ENCODE measurements around the gene PSMC5. TPM values are rescaled to one million over a fixed set of nuclear protein-coding genes. Genes with fewer than 3 reads are reported as not detected.
A peak's percentile ranks its signal among the peaks of the same experiment; 100 is the strongest.

Gene PSMC5
- total and polyA plus RNA-seq, 12 donors = 64.1 to 273 (median 135) TPM

DNA sequence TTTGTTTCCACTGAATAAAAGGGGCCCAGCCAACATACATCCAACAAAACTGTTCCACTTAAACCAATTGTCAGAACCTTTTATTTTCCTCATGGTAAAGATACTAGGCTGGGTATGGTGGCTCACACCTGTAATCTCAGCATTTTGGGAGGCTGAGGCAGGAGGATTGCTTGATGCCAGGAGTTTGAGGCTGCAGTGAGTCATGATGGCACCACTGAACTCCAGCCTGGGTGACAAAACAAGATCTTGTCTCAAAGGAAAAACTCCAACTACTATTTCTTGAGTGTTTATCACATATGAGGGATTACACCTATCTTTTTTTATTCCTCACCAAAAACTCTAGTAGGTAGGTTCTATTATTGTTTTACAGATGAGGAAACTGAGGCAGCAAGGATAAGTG, 4.7 kb upstream of the PSMC5 start:
- DNase-seq = no peak
- Histone ChIP-seq H3K27ac (no peak overlapping the region), H3K4me1 (replicated peaks in 1 of 2) (peaks cover 0 to 9% of the 10 kb centered on the region in 2 donors), H3K27me3 (no peaks in the 10 kb centered on the region), H3K9me3 (replicated peaks in 1 of 3) (no peaks in the 10 kb centered on the region), H3K36me3 (replicated peaks in 1 of 2) (peaks cover 0 to 83% of the 10 kb centered on the region in 2 donors), H3K4me3 (no peak overlapping the region)
- intact Hi-C loops (cut with DNase I) = no loop called here
- TF ChIP-seq, protein P1, sequence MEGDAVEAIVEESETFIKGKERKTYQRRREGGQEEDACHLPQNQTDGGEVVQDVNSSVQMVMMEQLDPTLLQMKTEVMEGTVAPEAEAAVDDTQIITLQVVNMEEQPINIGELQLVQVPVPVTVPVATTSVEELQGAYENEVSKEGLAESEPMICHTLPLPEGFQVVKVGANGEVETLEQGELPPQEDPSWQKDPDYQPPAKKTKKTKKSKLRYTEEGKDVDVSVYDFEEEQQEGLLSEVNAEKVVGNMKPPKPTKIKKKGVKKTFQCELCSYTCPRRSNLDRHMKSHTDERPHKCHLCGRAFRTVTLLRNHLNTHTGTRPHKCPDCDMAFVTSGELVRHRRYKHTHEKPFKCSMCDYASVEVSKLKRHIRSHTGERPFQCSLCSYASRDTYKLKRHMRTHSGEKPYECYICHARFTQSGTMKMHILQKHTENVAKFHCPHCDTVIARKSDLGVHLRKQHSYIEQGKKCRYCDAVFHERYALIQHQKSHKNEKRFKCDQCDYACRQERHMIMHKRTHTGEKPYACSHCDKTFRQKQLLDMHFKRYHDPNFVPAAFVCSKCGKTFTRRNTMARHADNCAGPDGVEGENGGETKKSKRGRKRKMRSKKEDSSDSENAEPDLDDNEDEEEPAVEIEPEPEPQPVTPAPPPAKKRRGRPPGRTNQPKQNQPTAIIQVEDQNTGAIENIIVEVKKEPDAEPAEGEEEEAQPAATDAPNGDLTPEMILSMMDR (IDR thresholded peaks at IDR 0.05) = no peak
- TF ChIP-seq POLR2A (IDR thresholded peaks at IDR 0.05) = no peak

DNA sequence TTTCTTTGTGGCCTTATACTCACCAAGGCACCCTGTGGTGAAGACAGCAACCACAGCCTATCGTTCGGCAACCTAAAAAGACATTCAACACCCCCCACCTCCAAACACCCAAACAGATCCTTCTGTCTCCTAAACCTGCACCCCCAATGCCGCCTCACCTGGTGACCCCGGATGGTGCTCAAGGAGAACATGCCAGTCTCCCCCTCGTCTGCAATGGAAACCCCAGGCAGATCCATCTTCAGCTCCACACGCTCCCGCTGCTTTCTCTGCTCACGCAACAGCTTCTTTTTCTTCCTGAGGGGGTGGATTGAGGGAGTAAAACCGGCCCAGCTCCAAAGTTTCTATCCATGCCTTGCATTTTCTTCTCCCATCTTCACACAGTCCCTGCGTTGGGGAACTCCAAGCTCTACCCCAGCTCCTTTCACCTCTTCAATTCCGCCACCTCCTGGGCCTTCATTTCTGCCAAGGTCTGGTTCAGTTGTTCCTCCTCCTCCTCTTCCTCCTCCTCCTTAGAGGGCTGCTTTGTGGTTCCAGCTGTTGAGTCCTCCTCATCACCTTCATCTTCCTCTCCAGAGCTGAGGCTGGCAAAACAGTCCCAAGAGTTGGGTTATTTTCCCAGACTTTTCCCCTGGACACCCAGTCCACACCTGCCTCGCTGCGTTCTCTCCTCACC, 3.4 kb upstream of the PSMC5 start:
- H3K36me3 ChIP-seq (replicated peaks in 1 of 2) = peaks cover 0 to 70% of the 10 kb centered on the region in 2 donors
- no peaks in the 10 kb centered on the region for H3K9me3 ChIP-seq (replicated peaks in 1 of 3)
- TF ChIP-seq POLR2A (IDR thresholded peaks at IDR 0.05) = no peak
- TF ChIP-seq, protein P1 (IDR thresholded peaks at IDR 0.05) = no peak
- H3K27ac ChIP-seq = no peak overlapping the region
- H3K27me3 ChIP-seq = no peaks in the 10 kb centered on the region
- H3K4me3 ChIP-seq = no peak overlapping the region
- 91 to 95% (median 94%) methylated on average over 13 of the region's 13 CpGs for WGBS, 4 donors
- intact Hi-C loops (cut with DNase I) = no loop called here
- H3K4me1 ChIP-seq (replicated peaks in 1 of 2) = peaks cover 8 to 18% of the 10 kb centered on the region in 2 donors
- DNase-seq = no peak

DNA sequence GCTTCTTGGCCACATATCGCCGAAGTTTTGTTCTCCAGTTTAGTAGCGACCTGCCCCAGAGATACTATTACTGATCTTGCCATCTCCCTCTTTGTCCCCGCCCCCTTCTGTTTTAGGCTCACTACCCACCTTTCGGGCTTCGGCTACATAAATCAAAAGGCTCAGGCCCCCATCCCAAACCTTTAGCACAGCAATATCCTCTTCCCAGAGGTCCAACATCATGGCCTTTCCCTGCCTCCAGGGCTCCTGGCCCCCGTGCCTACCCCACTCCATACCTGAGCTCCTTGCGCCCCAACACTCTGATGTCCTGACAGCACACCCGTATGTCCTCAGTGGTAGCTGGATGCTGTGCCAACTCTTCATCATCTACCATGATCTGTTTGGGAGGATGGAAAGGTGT, 2.9 kb upstream of the PSMC5 start:
- Histone ChIP-seq H3K36me3 (replicated peaks in 1 of 2) (peaks cover 0 to 70% of the 10 kb centered on the region in 2 donors), H3K27me3 (no peaks in the 10 kb centered on the region), H3K4me1 (replicated peaks in 1 of 2) (peaks cover 8 to 23% of the 10 kb centered on the region in 2 donors), H3K27ac (no peak overlapping the region), H3K9me3 (replicated peaks in 1 of 3) (no peaks in the 10 kb centered on the region), H3K4me3 (no peak overlapping the region)
- intact Hi-C loops (cut with DNase I) = no loop called here
- WGBS, 4 donors = 92 to 96% (median 95%) methylated on average over 9 of the region's 9 CpGs
- TF ChIP-seq POLR2A (IDR thresholded peaks at IDR 0.05) = no peak
- TF ChIP-seq, protein P1 (IDR thresholded peaks at IDR 0.05) = no peak
- DNase-seq = no peak

DNA sequence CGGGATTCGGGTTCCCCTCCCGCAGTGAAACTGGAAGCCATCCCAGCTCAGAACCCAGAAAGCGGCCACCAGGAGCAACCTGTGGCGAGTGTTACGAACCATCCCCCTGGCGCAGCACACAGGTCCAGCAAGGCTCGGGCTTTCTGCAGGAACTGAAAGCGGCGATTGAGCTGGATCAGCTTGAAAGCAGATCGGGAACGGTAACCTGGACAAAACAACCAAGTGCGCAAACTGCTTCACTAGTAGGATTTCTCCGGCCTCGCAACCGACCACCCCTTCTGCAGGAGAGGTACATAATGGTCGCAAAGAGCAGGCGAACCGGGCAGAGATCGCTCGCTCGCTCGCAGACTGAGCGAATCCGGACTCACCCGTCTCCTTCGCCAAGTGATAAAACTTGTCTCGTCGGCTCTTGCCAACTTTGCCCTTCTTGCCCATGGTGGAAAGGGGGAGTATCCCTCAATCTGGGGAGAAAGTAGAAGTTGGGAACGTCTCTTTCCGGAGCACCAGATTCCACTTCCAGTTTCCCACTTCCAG, 696 bp upstream of the PSMC5 start:
- peak in 5 of 7 donors; percentile 26 to 58 (median 49) for DNase-seq
- Histone ChIP-seq H3K27me3 (no peaks in the 10 kb centered on the region), H3K4me1 (replicated peaks in 1 of 2) (peaks cover 8 to 29% of the 10 kb centered on the region in 2 donors), H3K4me3 (peak overlapping the region; percentile 44 to 80 (median 66)), H3K9me3 (replicated peaks in 1 of 3) (no peaks in the 10 kb centered on the region), H3K27ac (peak overlapping the region in 4 of 5 donors; percentile 89 to 98 (median 92)), H3K36me3 (replicated peaks in 1 of 2) (peaks cover 0 to 70% of the 10 kb centered on the region in 2 donors)
- TF ChIP-seq, protein P1 (IDR thresholded peaks at IDR 0.05) = no peak
- no peak for TF ChIP-seq POLR2A (IDR thresholded peaks at IDR 0.05)
- intact Hi-C loops (cut with DNase I) = no loop called here
- 0 to 2% (median 1%) methylated on average over 23 to 31 of the region's 31 CpGs for WGBS, 4 donors

Measured in adrenal gland (tissue), 12 donors.